ENCODE results near the gene EPN3.

Gene EPN3

GRCh38 chr17:50569592-50569991, 37.1 kb downstream of the EPN3 start:
- no peak for TF ChIP-seq CTCF (IDR thresholded peaks at IDR 0.05)

GRCh38 chr17:50570032-50570431, 37.5 kb downstream of the EPN3 start:
- TF ChIP-seq CTCF (IDR thresholded peaks at IDR 0.05) = no peak

GRCh38 chr17:50570528-50570927, 38.0 kb downstream of the EPN3 start:
- TF ChIP-seq CTCF (IDR thresholded peaks at IDR 0.05) = no peak

- TF ChIP-seq CTCF (IDR thresholded peaks at IDR 0.05) = no peak
These were observed 39.1 kb downstream of the EPN3 start for GRCh38 chr17:50571681-50572080.

- TF ChIP-seq CTCF (IDR thresholded peaks at IDR 0.05) = no peak
These were observed 40.0 kb downstream of the EPN3 start for GRCh38 chr17:50572541-50572940.

- TF ChIP-seq CTCF (IDR thresholded peaks at IDR 0.05) = no peak
These were observed 41.5 kb downstream of the EPN3 start for GRCh38 chr17:50573866-50574611.

- TF ChIP-seq CTCF (IDR thresholded peaks at IDR 0.05) = no peak
These were observed 43.2 kb downstream of the EPN3 start for GRCh38 chr17:50575581-50576210.

All from LNCAP (cell line).